T-cell (primary cell): ENCODE measurements around the gene COL26A1. TPM values are rescaled to one million over a fixed set of nuclear protein-coding genes. Genes with fewer than 3 reads are reported as not detected.

ENCODE experiments used
- ATAC-seq, 4 experiments: fragments of 200-7000 bp in 3 of 4; fragments of 150-1000 bp in 1 of 4; cut with Tn5 transposase; replicated peaks in 1 of 4; 1 replicate in 3 of 4; 2 replicates in 1 of 4; pipeline ENCODE4 v1.10.0; 2021; ENCODE audit warnings: moderate library complexity in 3 of 4, mild to moderate bottlenecking in 2 of 4, moderate number of reproducible peaks in 1 of 4
- CTCF ChIA-PET, 2 donors: fragments of 300-600 bp; sonication (Branson Sonifier 250); formaldehyde crosslinking; loops; one replicate each; lab custom pipeline; 2022; ENCODE audit warnings: antibody characterized with exemption in 2 of 2; lab: Charles Lee
- POLR2A ChIA-PET, 2 donors: fragments of 300-600 bp; sonication (Branson Sonifier 250); formaldehyde crosslinking; loops; one replicate each; lab custom pipeline; 2022; ENCODE audit warnings: antibody characterized with exemption in 2 of 2; lab: Charles Lee
- DNase-seq, 35 experiments: peaks; one replicate each; pipeline versions ENCODE4 v3.0.0 to v3.0.0-alpha.2; 2013 to 2023
- H3K27ac ChIP-seq: one replicate; pipeline ENCODE4 v1.5.1; 2013; ENCODE audit warnings: low read length
- H3K27me3 ChIP-seq, 2 experiments: replicated peaks in 1 of 2; 1 replicate in 1 of 2; 2 replicates in 1 of 2; pipeline versions ENCODE4 v1.6.1 to v1.7.0; 2013; ENCODE audit warnings: low read length in 1 of 2, mixed read lengths in 1 of 2; ENCODE audit not compliant: control insufficient read depth in 2 of 2, insufficient read depth in 2 of 2; ENCODE audit errors: extremely low read depth in 1 of 2
- H3K36me3 ChIP-seq, 2 donors: 1 replicate in 1 of 2; 2 replicates in 1 of 2; pipeline versions ENCODE4 v1.6.1 to v1.7.0; 2013; ENCODE audit warnings: low read length in 1 of 2; ENCODE audit not compliant: control insufficient read depth in 2 of 2, insufficient read depth in 1 of 2; ENCODE audit errors: extremely low read depth in 1 of 2
- H3K4me1 ChIP-seq, 2 experiments: 1 replicate in 1 of 2; 2 replicates in 1 of 2; pipeline versions ENCODE4 v1.6.1 to v1.7.0; 2013; ENCODE audit warnings: low read length in 2 of 2, mixed read lengths in 1 of 2; ENCODE audit not compliant: insufficient read depth in 2 of 2, control insufficient read depth in 1 of 2; ENCODE audit errors: extremely low read depth in 1 of 2
- H3K4me3 ChIP-seq, 2 donors: 1 replicate in 1 of 2; 2 replicates in 1 of 2; pipeline versions ENCODE4 v1.5.1 to v1.7.0; 2013; ENCODE audit warnings: mild to moderate bottlenecking in 2 of 2, low read length in 1 of 2, moderate library complexity in 1 of 2; ENCODE audit not compliant: control insufficient read depth in 1 of 2; ENCODE audit errors: extremely low read depth in 1 of 2
- H3K9me3 ChIP-seq: 2 replicates; pipeline ENCODE4 v1.7.0; 2013
- H3K27ac Mint-ChIP-seq, 2 donors: one replicate each; pipeline ENCODE4 v1.8.0; 2020 to 2021; ENCODE audit warnings: mild to moderate bottlenecking in 2 of 2, mixed read lengths in 2 of 2
- H3K27me3 Mint-ChIP-seq, 2 donors: one replicate each; pipeline ENCODE4 v1.8.0; 2021 to 2022; ENCODE audit warnings: mixed read lengths in 2 of 2
- H3K36me3 Mint-ChIP-seq: one replicate; pipeline ENCODE4 v1.8.0; 2021; ENCODE audit warnings: mixed read lengths
- H3K4me1 Mint-ChIP-seq, 3 donors: one replicate each; pipeline ENCODE4 v1.8.0; 2020 to 2022; ENCODE audit warnings: mixed read lengths in 3 of 3, mild to moderate bottlenecking in 1 of 3
- H3K4me3 Mint-ChIP-seq, 3 donors: one replicate each; pipeline ENCODE4 v1.8.0; 2020 to 2022; ENCODE audit warnings: mild to moderate bottlenecking in 3 of 3, mixed read lengths in 3 of 3, moderate library complexity in 3 of 3
- H3K9me3 Mint-ChIP-seq, 3 donors: one replicate each; pipeline ENCODE4 v1.8.0; 2020 to 2022; ENCODE audit warnings: mixed read lengths in 3 of 3
- WGBS: methylation state at CpG from one replicate; pipeline ENCODE4 v1.1.5; 2013; ENCODE audit warnings: missing lambda C conversion rate; ENCODE audit not compliant: insufficient coverage; 5-methylcytosine and 5-hydroxymethylcytosine counted together
- total RNA-seq, 35 experiments: library from RNA in 6 of 35; stranded (reverse) in 6 of 35; fragments of 120-200 nt in 1 of 35; gene quantifications; one replicate each; pipeline versions ENCODE4 v1.2.1 to v1.2.4 and lab custom pipeline; 2013 to 2026

COL26A1 gene
- total RNA-seq, 5 donors from 2014 or later (not counting 1 experiment from before 2014, with no cell fraction given), result 0.09 TPM; not detected in 4

DNA sequence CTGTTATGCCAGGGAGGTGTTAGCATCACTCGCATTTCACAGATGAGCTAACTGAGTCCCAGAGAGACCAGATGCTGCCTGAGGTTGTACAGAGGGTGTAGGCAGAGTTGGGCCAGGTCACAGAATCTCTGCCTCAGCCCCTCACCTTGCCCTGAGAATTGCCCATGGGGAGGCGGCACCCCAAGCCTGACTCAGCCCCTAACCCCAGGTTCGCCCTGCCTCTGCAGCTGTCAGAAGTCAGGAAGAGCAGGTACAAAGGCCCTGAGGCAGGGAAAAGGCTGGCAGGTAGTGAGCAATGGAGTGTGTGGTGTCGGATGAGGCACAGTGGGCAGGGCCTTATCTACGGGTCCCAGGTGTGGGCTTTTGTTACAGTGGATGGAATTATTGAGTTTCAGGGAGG lies 187.1 kb downstream of the COL26A1 start:
- H3K4me1 ChIP-seq, result no peaks in the 10 kb centered on the region
- no peaks in the 10 kb centered on the region for H3K36me3 ChIP-seq
- H3K9me3 ChIP-seq, result no peaks in the 10 kb centered on the region
- ChIA-PET CTCF (interaction anchor here in 1 of 2 donors (0.5 to 0.6 kb wide), 2 partner anchors 21 to 121 kb away, joined by 3 to 4 read pairs; no protein-coding TSS in a partner anchor), POLR2A (no interaction called here)
- no peaks in the 10 kb centered on the region for H3K4me1 Mint-ChIP-seq
- no peaks in the 10 kb centered on the region for H3K9me3 Mint-ChIP-seq
- no peaks in the 10 kb centered on the region for H3K36me3 Mint-ChIP-seq
- peaks cover 11 to 18% of the 10 kb centered on the region in 2 donors for H3K27me3 Mint-ChIP-seq
- no peak overlapping the region for H3K27ac ChIP-seq
- no peak overlapping the region for H3K27ac Mint-ChIP-seq
- DNase-seq, result no peak
- no peak overlapping the region for H3K4me3 ChIP-seq
- peaks cover 0 to 28% of the 10 kb centered on the region in 2 experiments for H3K27me3 ChIP-seq
- H3K4me3 Mint-ChIP-seq, result no peak overlapping the region
- ATAC-seq, result no peak
- 100% methylated on average over 2 of the region's 5 CpGs for WGBS

DNA sequence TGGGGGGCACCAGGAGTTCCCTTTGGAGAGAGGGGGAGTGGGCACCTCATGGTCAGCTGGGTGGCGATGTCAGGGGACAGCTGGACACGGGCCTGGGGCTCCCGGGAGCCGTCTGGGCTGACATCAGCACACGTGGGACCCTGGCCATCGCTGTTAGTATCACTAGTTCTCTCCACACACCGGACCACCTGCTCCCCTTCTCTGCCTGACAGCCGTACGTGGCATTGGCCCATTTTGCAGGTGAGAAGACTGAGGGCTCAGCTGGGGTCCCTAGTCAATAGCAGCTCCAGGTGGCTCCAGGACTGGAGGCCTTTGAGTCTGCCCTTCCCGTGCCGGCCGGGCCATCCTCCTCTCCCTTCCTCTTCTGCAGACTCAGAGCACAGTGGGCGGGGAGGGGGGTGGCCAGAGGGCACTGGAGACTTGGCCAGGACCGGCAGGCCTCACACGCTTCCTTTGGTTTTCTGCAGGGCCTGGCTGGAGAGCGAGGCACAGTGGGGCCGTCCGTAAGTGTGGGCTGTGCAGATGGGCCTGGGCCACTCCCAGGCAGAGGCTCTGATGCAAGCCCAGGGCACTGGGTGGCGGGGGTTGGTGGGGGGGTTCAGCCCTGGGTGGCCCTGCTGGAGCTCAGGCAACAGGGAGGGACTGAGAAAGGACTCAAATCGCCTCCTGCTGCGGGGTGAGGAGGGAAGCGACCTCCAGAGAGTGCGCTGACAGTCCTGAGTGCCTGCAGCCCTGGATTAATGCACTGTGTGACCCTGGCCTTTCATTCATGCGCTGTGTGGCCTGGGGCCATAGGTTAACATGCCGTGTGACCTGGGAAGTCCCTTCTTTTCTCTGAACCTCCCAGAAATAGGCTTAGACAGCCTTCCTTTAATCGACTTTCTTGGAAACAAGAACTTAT lies 188.2 kb downstream of the COL26A1 start:
- Histone ChIP-seq H3K27ac (no peak overlapping the region), H3K36me3 (no peaks in the 10 kb centered on the region), H3K27me3 (peaks cover 0 to 25% of the 10 kb centered on the region in 2 experiments), H3K4me3 (no peak overlapping the region), H3K4me1 (no peaks in the 10 kb centered on the region), H3K9me3 (no peaks in the 10 kb centered on the region)
- 85% methylated on average over 20 of the region's 26 CpGs for WGBS
- ChIA-PET CTCF (interaction anchor here (0.6 to 0.7 kb wide), 2 partner anchors 15 to 20 kb away, joined by 3 to 5 read pairs; no protein-coding TSS in a partner anchor), POLR2A (no interaction called here)
- H3K36me3 Mint-ChIP-seq, result no peaks in the 10 kb centered on the region
- ATAC-seq (no peak), DNase-seq (peak in 2 of 35 experiments; percentile 5 to 19)
- H3K27me3 Mint-ChIP-seq, result peaks cover 11 to 21% of the 10 kb centered on the region in 2 donors
- no peaks in the 10 kb centered on the region for H3K4me1 Mint-ChIP-seq
- no peak overlapping the region for H3K4me3 Mint-ChIP-seq
- H3K9me3 Mint-ChIP-seq, result no peaks in the 10 kb centered on the region
- H3K27ac Mint-ChIP-seq, result no peak overlapping the region

DNA sequence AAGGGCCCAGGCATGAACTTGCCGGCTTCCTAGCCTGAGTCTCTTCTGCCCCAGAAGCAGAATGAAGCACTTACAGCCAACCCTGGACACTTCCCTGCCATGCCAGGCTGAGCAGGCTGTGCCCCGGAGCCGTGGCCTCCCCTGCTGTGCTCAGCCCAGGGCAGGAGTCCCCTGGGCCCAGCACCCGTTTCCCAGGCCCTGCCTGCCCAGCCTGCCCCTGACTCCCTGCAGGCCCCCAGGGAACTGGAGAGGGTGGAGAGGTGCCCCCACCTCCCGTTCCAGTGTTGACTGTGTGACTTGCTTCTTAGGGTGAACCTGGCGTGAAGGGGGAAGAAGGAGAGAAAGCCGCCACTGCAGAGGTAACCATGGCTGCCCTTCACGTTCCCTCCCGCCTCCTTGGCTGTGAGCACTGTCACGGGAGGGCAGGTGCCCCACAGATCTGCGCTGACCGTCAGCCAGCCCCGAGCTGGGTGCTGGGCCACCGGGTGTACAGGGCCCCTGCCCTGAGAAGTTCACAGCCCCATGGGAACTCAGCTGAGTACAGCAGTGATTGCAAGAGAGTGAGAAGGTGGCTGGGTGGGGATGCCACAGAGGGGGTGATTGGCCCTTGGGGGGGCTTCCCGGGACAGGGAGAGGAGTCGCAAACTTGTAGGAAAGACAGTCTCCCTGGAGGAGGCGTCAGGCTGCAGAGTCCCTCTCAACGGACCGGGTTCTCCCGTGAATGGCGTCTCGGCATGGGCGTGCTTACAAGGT lies 190.5 kb downstream of the COL26A1 start:
- Mint-ChIP-seq H3K27me3 (peaks cover 6 to 21% of the 10 kb centered on the region in 2 donors), H3K27ac (no peak overlapping the region), H3K4me3 (no peak overlapping the region), H3K4me1 (no peaks in the 10 kb centered on the region), H3K9me3 (no peaks in the 10 kb centered on the region), H3K36me3 (no peaks in the 10 kb centered on the region)
- Histone ChIP-seq H3K27ac (no peak overlapping the region), H3K27me3 (peaks cover 0 to 34% of the 10 kb centered on the region in 2 experiments), H3K4me3 (no peak overlapping the region), H3K4me1 (no peaks in the 10 kb centered on the region), H3K36me3 (no peaks in the 10 kb centered on the region), H3K9me3 (no peaks in the 10 kb centered on the region)
- WGBS, result 89% methylated on average over 21 of the region's 23 CpGs
- ChIA-PET POLR2A (no interaction called here), CTCF (interaction anchor here in 1 of 2 donors (0.6 kb wide), 1 partner anchor 129 kb away, joined by 4 read pairs; no protein-coding TSS in a partner anchor)
- no peak for ATAC-seq
- DNase-seq, result peak in 1 of 35 experiments; percentile 17

DNA sequence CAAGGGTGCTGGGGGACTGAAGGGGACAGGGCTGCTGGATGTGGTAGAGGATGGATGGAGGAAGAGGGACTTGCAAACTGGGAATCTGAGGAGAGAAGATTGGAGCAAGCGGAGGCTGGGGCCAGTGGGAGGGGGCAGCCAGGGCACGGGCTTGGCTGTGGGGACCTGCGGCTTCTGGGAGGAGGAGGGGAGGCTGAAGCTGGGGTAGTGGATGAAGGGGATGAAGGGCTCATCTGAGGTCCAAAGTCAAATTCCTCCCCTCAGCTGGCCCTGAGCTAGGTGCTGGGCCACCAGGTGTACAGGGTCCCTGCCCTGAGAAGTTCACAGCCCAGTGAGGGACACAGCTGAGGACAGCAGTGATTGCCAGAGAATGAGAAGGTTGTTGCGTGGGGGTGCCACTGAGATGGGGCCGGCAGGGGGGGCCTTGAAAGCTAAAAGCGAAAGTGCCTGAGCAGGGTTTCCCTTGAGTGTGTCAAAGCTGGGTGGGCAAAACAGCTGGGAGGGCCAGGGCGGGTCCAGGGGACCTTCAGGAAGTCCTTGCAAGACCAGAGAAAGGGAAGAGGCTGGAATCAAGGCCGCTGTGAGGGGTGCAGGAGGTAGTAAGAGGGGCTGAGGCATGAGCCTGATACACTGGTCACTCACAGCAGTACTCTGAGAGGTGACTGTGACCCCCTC lies 191.2 kb downstream of the COL26A1 start:
- Mint-ChIP-seq H3K27me3 (peaks cover 0 to 19% of the 10 kb centered on the region in 2 donors), H3K27ac (no peak overlapping the region), H3K36me3 (no peaks in the 10 kb centered on the region), H3K9me3 (no peaks in the 10 kb centered on the region), H3K4me3 (no peak overlapping the region), H3K4me1 (no peaks in the 10 kb centered on the region)
- WGBS, result 57% methylated on average over 4 of the region's 8 CpGs
- ATAC-seq (no peak), DNase-seq (no peak)
- Histone ChIP-seq H3K9me3 (no peaks in the 10 kb centered on the region), H3K36me3 (no peaks in the 10 kb centered on the region), H3K4me1 (no peaks in the 10 kb centered on the region), H3K27me3 (peaks cover 0 to 34% of the 10 kb centered on the region in 2 experiments), H3K4me3 (no peak overlapping the region), H3K27ac (no peak overlapping the region)
- ChIA-PET CTCF (interaction anchor here in 1 of 2 donors (0.6 kb wide), 1 partner anchor 129 kb away, joined by 4 read pairs; no protein-coding TSS in a partner anchor), POLR2A (no interaction called here)

DNA sequence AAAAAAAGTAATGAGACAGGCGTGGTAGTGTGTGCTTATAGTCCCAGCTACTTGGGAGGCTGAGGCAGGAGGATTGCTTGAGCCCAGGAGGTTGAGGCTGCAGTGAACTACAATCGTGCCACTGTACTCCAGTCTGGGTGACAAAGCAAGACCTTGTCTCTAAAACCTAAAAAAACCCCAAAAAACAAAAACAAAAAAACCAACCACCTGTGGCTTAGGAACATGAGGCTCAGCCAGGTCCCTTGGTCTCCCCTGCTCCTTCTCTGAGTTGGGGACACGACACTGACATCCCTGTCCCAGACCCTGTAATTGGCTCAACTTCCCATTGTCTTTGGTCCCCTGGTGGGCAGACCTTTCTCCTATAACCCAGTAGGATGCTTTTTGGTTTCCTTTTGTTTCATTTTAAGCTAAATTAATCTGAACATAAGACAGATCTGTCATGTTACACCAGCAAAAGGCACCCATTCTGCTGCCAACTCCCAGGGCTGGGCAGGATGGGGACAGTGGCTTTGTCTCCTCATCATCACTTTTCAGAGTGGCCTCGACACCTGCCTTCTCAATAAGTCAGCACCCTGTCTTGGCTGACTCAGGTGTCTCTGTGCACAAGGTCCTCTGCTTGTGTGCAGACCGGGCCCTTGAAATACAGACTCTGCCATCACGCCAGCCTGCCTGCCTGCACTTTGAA lies 192.1 kb downstream of the COL26A1 start:
- Mint-ChIP-seq H3K27ac (no peak overlapping the region), H3K27me3 (peaks cover 0 to 16% of the 10 kb centered on the region in 2 donors), H3K4me3 (no peak overlapping the region), H3K9me3 (no peaks in the 10 kb centered on the region), H3K36me3 (no peaks in the 10 kb centered on the region), H3K4me1 (no peaks in the 10 kb centered on the region)
- Histone ChIP-seq H3K9me3 (no peaks in the 10 kb centered on the region), H3K4me3 (no peak overlapping the region), H3K27me3 (peaks cover 0 to 31% of the 10 kb centered on the region in 2 experiments), H3K27ac (no peak overlapping the region), H3K4me1 (no peaks in the 10 kb centered on the region), H3K36me3 (no peaks in the 10 kb centered on the region)
- ChIA-PET CTCF (interaction anchor here in 1 of 2 donors (0.6 kb wide), 1 partner anchor 185 kb away, joined by 3 read pairs; no protein-coding TSS in a partner anchor), POLR2A (interaction anchor here in 1 of 2 donors (0.6 kb wide), 1 partner anchor 748 kb away, joined by 3 read pairs; no protein-coding TSS in a partner anchor)
- no peak for ATAC-seq
- no peak for DNase-seq
- 86% methylated on average over 5 of the region's 6 CpGs for WGBS
